ENCODE measurements around the gene UXS1.
"Not testable (repeated sequence)": the region's sequence is repeated elsewhere in the genome, so short reads cannot be mapped to it uniquely, and the experiment has no call there.

Gene UXS1

DNA sequence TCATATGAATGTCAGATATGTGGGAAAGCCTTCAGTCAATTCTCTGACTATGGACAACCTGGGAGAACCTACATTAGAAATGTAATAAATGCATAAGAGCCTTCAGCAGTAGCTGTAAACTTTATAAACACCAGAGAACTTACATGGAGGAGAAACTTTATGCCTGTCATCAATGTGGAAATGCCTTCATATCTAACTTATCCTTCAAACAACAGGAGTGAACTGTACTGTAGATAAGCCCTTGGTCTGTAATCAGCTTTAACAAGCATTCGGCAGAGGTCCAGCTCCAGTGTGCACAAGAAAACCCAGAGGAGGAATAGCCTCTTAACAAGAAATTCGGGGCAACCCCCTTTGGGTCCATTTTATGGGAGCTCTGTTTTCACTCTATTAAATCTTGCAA, 14.8 kb upstream of the UXS1 start:
- TF ChIP-seq, protein P1, sequence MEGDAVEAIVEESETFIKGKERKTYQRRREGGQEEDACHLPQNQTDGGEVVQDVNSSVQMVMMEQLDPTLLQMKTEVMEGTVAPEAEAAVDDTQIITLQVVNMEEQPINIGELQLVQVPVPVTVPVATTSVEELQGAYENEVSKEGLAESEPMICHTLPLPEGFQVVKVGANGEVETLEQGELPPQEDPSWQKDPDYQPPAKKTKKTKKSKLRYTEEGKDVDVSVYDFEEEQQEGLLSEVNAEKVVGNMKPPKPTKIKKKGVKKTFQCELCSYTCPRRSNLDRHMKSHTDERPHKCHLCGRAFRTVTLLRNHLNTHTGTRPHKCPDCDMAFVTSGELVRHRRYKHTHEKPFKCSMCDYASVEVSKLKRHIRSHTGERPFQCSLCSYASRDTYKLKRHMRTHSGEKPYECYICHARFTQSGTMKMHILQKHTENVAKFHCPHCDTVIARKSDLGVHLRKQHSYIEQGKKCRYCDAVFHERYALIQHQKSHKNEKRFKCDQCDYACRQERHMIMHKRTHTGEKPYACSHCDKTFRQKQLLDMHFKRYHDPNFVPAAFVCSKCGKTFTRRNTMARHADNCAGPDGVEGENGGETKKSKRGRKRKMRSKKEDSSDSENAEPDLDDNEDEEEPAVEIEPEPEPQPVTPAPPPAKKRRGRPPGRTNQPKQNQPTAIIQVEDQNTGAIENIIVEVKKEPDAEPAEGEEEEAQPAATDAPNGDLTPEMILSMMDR (IDR thresholded peaks at IDR 0.05; ENCODE audit: extremely low read depth, insufficient read depth, missing control alignments): no peak
- DNase-seq (ENCODE audit: low spot score): no peak
- in situ Hi-C loops (cut with MboI; ENCODE audit: low pct_unique_long_range_greater_than_20kb, low sequenced_read_pairs, unreplicated experiment): no loop called here

DNA sequence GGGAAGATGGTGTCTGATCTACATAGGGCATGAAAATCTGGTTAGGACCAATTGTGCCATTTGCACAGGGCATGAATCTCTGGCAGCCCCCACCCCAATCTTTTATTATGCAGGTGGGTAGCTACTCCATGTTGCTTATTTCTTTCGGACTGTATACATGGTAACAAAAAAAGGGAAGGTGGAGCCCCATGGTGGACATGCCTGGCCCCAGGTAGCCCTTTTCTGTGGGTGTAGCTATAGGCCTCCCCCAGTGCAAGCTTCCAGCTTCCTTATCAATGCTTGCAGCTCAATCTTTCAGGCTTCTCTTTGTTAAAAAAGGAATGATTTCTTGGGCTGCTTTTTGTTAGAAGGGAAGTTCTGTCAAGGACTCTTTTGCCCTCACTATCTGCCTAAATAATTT, 14.3 kb upstream of the UXS1 start:
- TF ChIP-seq, protein P1 (IDR thresholded peaks at IDR 0.05; ENCODE audit: extremely low read depth, insufficient read depth, missing control alignments): no peak
- in situ Hi-C loops (cut with MboI; ENCODE audit: low pct_unique_long_range_greater_than_20kb, low sequenced_read_pairs, unreplicated experiment): no loop called here
- no peak for DNase-seq (ENCODE audit: low spot score)

DNA sequence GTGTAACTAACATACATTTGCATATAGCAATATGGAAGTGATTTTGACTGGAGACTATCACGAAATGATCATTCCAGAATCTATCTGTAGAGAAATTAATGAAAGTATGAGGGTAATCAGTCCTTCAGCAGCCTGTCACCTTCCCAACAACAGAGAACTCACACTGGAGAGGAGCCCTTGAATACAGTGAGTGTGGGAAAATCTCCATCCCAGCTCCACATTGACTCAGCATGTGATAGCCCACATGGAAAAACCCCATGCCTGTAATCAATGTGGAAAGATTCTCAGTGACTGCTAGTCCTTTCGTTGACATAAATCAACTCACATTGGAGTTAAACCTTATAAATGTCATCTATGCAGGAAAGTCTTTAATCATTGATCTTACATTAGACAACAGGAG, 13.1 kb upstream of the UXS1 start:
- TF ChIP-seq, protein P1 (IDR thresholded peaks at IDR 0.05; ENCODE audit: extremely low read depth, insufficient read depth, missing control alignments): no peak
- no peak for DNase-seq (ENCODE audit: low spot score)
- in situ Hi-C loops (cut with MboI; ENCODE audit: low pct_unique_long_range_greater_than_20kb, low sequenced_read_pairs, unreplicated experiment): no loop called here

DNA sequence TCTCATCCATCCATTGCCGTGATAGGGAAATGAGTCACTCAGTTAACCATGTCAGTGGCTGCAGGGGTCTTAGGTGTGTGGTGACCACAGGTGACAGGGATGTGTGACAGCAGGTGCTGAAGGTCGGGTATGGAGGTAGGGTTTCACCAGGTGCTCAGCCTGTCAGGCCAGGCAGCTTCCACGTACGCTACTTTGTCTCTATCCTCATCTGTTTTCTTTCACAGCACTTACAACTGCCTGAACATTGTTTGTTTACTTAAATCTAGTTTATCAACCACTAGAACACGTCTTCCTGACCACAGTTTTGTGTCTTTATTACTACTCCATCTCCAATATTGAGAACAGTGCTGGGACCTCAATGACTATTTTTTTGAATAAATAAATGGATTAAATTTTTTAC, 11.4 kb upstream of the UXS1 start:
- in situ Hi-C loops (cut with MboI; ENCODE audit: low pct_unique_long_range_greater_than_20kb, low sequenced_read_pairs, unreplicated experiment): no loop called here
- DNase-seq (ENCODE audit: low spot score): no peak
- TF ChIP-seq, protein P1 (IDR thresholded peaks at IDR 0.05; ENCODE audit: extremely low read depth, insufficient read depth, missing control alignments): no peak

DNA sequence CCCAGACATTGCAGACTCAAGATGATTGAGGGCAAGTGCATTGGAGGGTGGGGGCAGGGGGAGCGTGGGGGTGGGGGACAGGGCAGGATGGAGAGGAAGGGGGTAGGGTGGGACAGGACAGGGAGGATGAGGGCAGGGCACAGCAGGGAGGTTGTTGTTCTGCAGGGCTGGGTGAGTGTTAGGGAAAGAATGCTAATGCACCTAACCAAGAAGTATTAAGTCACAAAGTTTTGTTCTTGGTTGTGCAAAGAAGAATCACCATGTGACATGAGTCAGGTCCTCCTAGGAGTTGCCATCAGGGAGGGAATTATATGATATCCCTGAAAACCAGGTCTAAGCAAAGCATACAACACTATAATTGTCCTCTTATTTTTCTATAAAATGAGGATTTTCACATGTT, 10.4 kb upstream of the UXS1 start:
- DNase-seq (ENCODE audit: low spot score); in situ Hi-C loops (cut with MboI; ENCODE audit: low pct_unique_long_range_greater_than_20kb, low sequenced_read_pairs, unreplicated experiment): not testable (repeated sequence)

DNA sequence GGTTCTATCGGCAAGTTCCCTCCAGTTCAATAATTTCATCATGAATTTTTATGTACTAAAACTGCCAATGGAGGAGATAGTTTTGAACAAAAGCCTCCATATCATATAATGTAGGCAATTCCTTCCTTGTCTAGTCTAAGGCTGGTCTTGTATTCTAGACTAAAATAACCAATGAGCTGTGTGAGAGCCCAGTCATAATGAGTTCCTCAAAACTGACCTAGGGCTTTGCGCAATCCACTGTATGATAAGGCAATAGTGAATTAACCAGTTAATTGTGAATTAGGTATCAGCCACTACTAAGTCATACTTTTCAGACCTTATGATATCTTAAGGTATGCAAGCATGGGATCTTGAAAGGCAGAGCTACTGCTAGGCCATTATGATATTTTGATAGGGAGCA, 7.6 kb upstream of the UXS1 start:
- no peak for DNase-seq (ENCODE audit: low spot score)
- TF ChIP-seq, protein P1 (IDR thresholded peaks at IDR 0.05; ENCODE audit: extremely low read depth, insufficient read depth, missing control alignments): no peak
- in situ Hi-C loops (cut with MboI; ENCODE audit: low pct_unique_long_range_greater_than_20kb, low sequenced_read_pairs, unreplicated experiment): no loop called here

DNA sequence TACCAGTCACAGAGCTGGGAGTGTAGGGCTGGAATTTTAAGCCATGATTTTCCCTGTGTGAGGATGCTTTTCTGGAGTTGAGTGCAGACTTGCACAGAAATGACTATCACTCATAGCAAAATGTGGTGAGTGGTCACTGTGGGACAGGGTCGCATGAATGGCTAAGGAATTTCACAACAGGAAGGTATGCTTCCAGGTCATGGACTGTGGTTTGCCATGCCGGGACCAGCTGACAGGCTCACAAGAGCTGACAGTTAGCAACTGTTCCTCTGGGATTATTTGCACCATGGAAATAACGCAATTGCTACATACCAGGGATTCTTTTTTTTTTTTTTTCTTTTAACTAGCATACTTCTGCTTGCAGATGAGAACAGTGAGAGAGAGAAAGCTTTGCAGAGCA, 3.8 kb upstream of the UXS1 start:
- in situ Hi-C loops (cut with MboI; ENCODE audit: low pct_unique_long_range_greater_than_20kb, low sequenced_read_pairs, unreplicated experiment): no loop called here
- DNase-seq (ENCODE audit: low spot score): no peak
- TF ChIP-seq, protein P1 (IDR thresholded peaks at IDR 0.05; ENCODE audit: extremely low read depth, insufficient read depth, missing control alignments): no peak

Measured in GM13977 (cell line).